Hypothalamus (tissue), 51 donors: ENCODE measurements around the gene ROR2.

Source experiments
- DNase-seq, 51 donors: peaks; one replicate each; lab custom pipeline; 2025; lab: John Stamatoyannopoulos, UW

The ROR2 gene

DNA sequence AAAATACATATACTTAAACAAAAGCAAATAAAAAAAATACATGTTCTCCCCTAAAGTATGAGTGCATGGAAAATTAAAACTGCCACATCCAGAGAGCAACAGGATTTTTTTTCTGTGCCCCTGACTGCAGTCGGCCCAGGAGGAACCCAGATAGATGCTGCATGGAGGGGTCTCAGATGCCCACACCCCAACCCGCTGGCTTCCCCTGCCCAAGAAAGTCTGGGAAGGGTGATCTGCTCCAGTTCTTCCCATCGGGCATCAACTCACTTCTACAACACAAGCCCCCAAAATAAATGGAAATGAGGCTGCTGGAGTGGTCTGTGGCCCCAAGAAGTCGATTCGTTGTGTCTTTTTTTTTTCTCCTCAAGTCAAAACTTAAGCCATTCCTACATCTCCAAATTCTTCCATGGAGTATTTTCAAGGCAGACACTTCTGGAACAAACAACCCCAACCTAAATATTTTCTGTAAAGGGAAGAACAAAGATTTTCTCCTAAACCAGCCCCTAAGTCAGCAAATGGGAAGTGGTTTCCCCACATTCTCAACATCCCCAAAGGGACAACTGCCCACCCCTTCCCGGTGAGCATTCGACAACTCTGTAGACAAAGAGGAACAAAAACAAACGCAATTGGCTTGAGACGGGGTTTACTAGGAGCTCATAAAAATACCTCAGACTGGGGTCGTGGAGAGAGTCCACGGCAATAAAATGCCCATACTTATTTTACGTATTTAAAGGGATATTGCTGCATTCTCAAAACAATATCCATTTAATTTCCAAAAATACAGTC lies 46.7 kb downstream of the ROR2 start:
- peak in 4 of 51 donors; percentile 6 to 18 (median 13) for DNase-seq

DNA sequence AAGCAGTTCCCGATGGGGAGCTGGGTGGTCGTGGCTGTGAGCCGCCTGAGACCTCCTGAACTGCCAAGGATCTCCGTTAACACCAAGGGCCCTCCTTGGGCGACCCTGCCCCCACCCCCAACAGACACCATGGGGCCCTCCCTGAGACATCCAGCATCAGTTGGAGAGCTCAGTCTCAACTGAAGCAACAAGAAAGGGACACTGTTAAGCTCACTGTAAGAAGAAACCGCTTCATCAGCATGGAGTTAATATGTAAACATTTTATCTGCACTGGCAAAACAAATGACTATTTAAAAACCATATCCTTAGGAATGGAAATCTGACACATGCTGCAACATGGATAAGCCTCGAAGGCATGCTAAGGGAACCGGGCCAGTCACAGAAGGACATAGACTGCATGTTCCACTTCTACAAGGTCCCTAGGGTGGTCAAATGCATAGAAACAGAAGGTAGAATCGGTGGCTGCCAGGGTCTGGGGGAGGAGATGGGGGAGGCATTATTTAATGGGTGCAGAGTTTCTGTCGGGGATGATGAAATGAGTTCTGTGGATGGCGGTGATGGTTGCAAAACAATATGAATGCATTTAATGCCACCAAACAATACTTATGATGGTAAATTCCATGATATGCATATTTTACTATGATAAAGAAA lies 47.4 kb downstream of the ROR2 start:
- DNase-seq: no peak

DNA sequence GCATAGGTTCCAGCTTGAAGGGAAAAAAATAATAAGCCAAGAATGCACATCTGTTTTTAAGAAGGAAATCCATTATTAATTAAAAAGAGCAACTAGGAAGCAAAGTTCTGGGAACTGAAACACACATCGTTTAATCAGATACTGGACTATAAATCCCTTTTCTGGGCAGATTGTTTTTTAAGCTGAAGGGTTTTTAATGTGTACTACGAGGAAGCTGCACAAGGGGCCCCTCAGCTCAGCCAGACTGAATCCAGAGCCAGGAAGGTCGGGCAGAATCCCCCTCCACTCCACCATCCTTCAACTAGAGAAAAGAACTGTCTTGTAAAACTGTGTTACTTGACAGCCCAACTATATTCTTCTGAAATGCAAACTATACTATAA lies 49.2 kb downstream of the ROR2 start:
- DNase-seq: no peak

DNA sequence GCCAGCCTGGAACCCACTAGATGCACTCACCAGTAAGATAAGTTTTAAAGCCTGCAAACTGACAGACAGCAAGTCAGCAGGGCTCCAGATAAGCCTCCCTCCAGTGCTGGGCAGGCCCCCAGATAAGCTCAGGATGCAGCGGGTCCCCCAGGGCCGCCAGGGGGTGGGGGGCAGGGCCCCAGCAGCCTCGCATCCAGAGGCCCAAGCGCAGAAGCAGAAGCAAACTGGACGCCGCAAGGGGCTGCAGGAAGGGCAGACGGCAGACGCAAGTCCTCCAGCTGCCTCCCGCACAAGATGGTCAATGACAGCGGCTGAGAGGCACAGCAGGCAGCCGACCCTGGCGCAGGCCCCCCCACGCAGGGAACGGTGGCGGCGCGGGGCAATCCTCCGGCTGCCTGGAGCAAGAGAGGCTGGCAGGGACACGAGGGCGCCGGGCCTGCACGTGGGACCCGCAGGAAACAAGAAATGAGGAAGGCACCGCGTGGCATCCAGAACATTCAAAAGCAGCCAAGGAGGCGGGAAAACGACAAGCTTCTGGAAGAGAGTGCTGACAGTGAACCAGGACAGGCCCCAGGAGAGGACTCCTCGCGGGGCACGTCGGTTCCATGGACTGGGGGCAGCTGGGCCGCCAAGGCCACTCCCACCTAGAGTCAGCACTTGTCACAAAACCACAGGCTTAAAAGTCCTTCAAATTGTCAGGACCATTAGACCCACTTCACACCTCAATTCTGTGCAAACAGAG lies 49.8 kb downstream of the ROR2 start:
- peak in 3 of 51 donors; percentile 10 to 17 (median 14) for DNase-seq

- no peak for DNase-seq
Observed at GRCh38 chr9:91899594-91899993, 50.4 kb downstream of the ROR2 start.

- no peak for DNase-seq
Observed at GRCh38 chr9:91899219-91899563, 50.8 kb downstream of the ROR2 start.

DNA sequence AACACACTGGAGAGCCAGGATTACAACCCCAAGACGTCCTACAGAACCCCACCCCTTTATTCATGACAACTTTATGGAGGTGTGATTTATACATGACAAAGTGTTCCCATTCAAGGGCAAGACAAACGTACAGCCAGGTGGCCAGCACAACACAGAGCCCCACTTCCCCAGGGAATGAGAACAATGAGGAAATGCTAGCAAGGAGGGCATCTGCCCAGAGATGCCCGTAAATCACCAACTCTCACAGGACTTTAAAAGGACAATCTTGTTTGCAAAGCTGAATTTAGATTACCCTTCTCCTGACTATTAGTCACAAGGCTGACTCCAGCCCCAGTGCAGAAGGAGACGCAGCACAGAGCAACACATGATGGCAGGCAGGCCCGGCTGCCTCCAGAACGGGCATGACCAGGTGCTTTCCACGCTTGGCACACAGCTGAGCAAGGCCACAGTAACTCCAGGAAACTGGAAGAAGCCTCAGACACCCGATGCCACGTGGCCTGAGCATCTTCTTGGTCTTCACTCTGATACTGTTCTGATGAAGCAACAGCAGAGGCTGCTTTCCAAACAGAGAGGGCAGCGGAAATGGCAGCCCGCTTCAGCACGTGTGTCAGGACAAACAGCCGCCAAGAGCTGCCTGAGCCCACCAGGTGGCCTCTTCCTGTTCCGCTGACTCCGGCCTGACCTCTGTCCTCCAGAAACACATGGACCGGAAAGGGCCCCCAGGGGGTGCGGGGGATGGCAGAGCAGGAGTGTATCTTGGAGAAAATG lies 51.4 kb downstream of the ROR2 start:
- DNase-seq: no peak

DNA sequence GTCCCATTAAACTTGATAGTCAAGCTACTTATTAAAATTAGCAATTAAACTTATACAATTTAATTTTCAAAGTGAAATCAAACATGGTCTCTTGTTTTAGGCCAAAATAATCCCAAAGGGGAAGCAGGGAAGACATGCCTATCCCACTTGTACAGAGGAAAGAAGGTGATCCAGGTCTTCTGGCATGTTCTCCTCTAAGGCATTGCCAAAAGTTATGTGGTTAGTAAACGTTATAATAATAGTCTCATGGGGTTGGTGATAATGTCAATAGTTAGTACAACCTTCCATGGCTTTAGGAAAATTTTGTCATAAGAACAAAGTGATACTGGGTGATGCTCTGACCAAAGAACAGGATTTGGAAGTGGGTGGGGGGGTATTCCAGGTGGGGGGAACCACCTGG lies 52.8 kb downstream of the ROR2 start:
- DNase-seq: no peak

DNA sequence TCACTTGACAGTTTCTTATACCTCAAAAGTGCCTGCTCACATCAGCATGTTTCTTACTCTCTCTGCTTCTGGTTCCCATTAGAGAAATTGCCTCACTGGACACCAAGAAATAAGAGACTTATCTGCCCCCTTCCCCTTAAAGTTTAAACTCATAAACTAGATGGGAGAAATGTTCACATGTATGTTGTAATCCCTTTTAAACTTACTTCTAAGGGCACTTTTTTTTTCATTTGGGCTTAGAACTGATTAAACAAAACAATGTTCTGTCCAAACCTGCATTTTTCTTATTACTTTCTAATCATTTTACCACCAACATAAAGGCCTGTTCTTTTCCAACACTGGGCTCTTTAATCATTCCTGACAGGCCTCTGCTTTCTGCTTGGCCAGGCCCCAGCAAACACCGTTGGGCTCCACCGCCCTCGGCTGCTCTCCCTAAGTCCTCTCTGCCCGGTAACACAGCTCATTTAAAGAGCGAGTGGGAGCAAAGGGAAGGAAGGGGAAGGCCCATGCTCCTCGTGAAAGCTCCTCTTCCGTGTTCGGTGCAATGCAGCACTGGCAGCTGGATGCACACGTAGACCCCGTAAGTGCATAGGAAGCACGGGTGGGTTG lies 53.4 kb downstream of the ROR2 start:
- DNase-seq: no peak

DNA sequence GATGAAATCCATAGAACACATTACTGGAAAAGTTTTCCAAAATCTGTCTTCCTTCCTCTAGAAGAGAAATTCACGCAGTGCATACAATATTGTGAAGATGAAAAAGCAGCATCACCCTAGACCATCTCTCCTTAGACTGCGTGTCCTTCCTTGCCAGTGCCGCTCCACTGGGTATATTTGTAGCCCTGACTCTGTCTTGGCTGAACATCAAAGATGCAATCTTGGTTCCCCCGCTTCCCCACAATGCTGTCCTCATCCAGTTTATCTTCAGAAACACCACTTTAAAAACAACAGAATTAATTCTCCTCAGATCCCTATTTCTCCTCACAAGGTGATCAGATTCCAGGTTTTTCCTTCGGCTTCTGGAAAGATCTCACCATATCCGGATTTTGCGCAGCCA lies 53.9 kb downstream of the ROR2 start:
- DNase-seq: no peak

DNA sequence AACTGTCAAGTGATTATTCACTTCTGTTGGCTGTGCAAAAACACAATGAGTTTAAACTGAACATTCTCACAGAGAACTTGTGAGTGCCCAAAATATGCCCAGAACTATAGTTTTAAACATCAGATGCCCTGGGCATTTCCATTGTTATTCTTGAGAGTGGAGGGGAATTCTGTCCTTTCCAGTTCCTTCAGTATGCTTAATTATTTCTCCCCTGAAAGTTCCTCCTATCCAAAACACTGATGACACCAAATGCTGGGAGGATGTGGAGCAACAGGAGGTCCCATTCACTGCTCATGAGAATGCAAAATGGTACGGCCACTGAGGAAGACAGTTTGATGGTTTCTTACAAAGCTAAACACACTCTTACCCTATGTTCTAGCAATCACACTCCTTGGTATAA lies 55.5 kb downstream of the ROR2 start:
- DNase-seq: no peak

DNA sequence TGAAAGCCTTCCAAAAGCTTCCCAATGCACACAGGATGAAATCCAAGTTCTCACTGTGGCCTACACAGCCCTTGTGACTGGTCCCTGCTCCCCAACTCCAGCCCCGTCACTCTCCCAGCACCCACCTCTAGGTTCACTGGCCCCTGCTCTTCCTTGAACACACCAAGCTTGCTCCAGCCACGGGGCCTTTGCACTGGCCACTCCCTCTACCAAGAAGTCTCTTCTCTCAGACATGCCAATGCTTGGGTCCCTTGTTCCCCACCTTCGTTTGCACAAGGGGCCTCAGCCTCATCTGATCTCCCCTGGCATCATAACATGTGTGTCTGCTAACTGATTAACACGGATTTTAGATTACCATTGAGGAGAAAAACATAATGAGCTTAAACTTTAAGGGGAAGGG lies 56.0 kb downstream of the ROR2 start:
- DNase-seq: no peak

- no peak for DNase-seq
Observed at GRCh38 chr9:91891915-91892314, 58.1 kb downstream of the ROR2 start.

- no peak for DNase-seq
Observed at GRCh38 chr9:91890662-91891061, 59.4 kb downstream of the ROR2 start.

GRCh38 chr9:91889161-91889911 lies 60.7 kb downstream of the ROR2 start:
- no peak for DNase-seq

DNA sequence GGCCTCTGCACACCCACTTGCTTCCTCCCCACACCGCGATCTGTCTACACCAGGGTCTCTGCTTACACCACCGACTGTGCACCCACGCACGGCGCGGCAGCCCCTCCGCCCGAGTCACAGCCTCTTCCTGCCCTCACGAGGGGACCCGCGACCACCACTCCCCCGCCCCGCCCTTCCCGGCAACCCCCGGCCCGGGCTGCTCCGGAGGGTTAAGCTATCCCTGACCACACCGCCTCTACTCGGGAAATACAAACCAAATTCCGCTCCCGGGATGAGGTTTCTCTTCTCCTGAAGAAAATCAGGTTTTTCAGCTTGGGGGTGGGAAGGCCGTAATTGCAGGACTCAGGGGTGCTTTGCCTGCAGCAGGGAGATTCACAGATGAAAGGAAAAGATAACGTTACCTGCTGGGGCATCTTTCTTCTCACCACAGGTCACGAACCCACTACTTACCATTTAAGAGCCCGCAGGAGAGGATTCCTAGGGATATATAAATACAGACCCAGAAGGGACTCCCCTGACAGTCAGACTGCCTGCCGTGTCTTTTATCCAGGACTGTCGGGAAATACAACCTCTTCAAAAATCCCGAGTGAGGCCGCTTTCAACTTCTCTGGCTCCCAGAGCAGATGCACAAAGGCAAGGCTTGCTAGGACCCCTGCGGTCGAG lies 63.5 kb downstream of the ROR2 start:
- DNase-seq: no peak

DNA sequence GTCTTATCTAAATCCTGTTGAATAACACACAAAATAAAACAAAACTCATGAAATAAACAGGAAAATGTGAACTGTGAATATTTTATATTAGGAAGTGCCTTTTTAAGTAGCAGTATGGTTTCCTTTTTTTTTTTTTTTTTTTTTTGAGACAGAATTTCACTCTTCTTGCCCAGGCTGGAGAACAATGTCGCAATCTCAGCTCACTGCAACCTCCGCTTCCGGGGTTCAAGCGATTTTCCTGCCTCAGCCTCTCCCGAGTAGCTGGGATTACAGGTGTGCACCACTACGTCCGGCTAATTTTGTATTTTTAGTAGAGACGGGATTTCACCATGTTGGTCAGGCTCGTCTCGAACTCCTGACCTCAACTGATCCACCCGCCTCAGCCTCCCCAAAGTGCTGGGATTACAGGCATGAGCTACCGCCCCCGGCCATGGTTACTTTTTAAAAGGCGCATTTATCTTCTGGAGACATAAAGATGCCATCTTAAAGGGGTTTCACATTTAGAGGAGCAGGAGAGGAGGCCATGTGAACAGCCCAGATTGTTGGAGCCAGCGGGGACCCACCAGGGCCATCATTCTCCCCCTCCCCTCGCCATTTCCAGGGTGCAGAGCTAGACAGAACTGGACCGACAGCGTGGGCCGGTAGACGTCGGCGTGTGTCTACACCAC lies 64.1 kb downstream of the ROR2 start:
- no peak for DNase-seq
